ENCODE results near the gene CTIF. TPM values are rescaled to one million over a fixed set of nuclear protein-coding genes. Genes with fewer than 3 reads are reported as not detected.
A peak's percentile ranks its signal among the peaks of the same experiment; 100 is the strongest.

The CTIF gene
- total RNA-seq, 1 donor, result 65.9 TPM

GRCh38 chr18:48493434-48494230 lies 45.2 kb upstream of the CTIF start:
- no peak overlapping the region for H3K4me3 ChIP-seq (ENCODE audit: insufficient read depth, low read length)
- H3K36me3 ChIP-seq (ENCODE audit: insufficient read depth, low read length), result no peaks in the 10 kb centered on the region
- no peak for TF ChIP-seq CTCF (IDR thresholded peaks at IDR 0.05; ENCODE audit: extremely low read depth, low read depth, low read length)
- peak overlapping the region; percentile 23 for H3K4me2 ChIP-seq (ENCODE audit: insufficient read depth, low read length)
- H3K27ac ChIP-seq (ENCODE audit: low read depth, low read length), result no peak overlapping the region
- H3K79me2 ChIP-seq (ENCODE audit: insufficient read depth, low read length), result no peaks in the 10 kb centered on the region
- H4K20me1 ChIP-seq (ENCODE audit: insufficient read depth, low read length), result no peaks in the 10 kb centered on the region
- no peaks in the 10 kb centered on the region for H3K9me3 ChIP-seq (ENCODE audit: low read depth, low read length)
- H2AFZ ChIP-seq (ENCODE audit: low read length), result no peak overlapping the region
- peaks cover 25% of the 10 kb centered on the region for H3K4me1 ChIP-seq (ENCODE audit: insufficient read depth, low read length)
- H3K27me3 ChIP-seq (ENCODE audit: insufficient read depth, low read length), result no peaks in the 10 kb centered on the region
- no peak for DNase-seq (ENCODE audit: insufficient read length, low spot score, missing footprints)

GRCh38 chr18:48497863-48498262 lies 41.0 kb upstream of the CTIF start:
- H3K27me3 ChIP-seq (ENCODE audit: insufficient read depth, low read length), result no peaks in the 10 kb centered on the region
- no peak overlapping the region for H3K4me2 ChIP-seq (ENCODE audit: insufficient read depth, low read length)
- no peaks in the 10 kb centered on the region for H4K20me1 ChIP-seq (ENCODE audit: insufficient read depth, low read length)
- DNase-seq (ENCODE audit: insufficient read length, low spot score, missing footprints), result no peak
- no peaks in the 10 kb centered on the region for H3K36me3 ChIP-seq (ENCODE audit: insufficient read depth, low read length)
- no peaks in the 10 kb centered on the region for H3K79me2 ChIP-seq (ENCODE audit: insufficient read depth, low read length)
- peaks cover 10% of the 10 kb centered on the region for H3K4me1 ChIP-seq (ENCODE audit: insufficient read depth, low read length)
- no peaks in the 10 kb centered on the region for H3K9me3 ChIP-seq (ENCODE audit: low read depth, low read length)
- H2AFZ ChIP-seq (ENCODE audit: low read length), result no peak overlapping the region
- no peak for TF ChIP-seq CTCF (IDR thresholded peaks at IDR 0.05; ENCODE audit: extremely low read depth, low read depth, low read length)
- H3K27ac ChIP-seq (ENCODE audit: low read depth, low read length), result no peak overlapping the region
- no peak overlapping the region for H3K4me3 ChIP-seq (ENCODE audit: insufficient read depth, low read length)

DNA sequence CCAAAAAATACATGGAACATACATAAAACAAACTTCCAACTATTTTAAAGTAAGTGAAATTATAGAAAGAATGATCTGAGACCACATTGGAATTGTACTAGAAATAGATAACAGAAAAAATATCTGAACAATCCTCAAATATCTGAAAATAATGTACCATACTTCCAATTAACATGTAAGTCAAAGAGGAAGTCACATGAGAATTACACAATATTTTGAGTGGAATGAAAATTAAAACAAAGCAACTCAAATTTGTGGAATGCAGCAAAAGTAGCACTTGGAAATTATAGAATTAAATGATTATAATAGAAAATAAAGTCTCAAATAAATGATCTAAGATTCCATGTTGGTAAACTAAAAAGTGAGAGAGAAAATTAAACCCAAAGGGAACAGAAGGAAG lies 38.3 kb upstream of the CTIF start:
- H3K4me2 ChIP-seq (ENCODE audit: insufficient read depth, low read length), result no peak overlapping the region
- no peaks in the 10 kb centered on the region for H3K36me3 ChIP-seq (ENCODE audit: insufficient read depth, low read length)
- no peak for TF ChIP-seq CTCF (IDR thresholded peaks at IDR 0.05; ENCODE audit: extremely low read depth, low read depth, low read length)
- no peak overlapping the region for H3K4me3 ChIP-seq (ENCODE audit: insufficient read depth, low read length)
- no peak for DNase-seq (ENCODE audit: insufficient read length, low spot score, missing footprints)
- no peaks in the 10 kb centered on the region for H3K9me3 ChIP-seq (ENCODE audit: low read depth, low read length)
- no peak overlapping the region for H2AFZ ChIP-seq (ENCODE audit: low read length)
- H4K20me1 ChIP-seq (ENCODE audit: insufficient read depth, low read length), result no peaks in the 10 kb centered on the region
- H3K27me3 ChIP-seq (ENCODE audit: insufficient read depth, low read length), result no peaks in the 10 kb centered on the region
- no peaks in the 10 kb centered on the region for H3K79me2 ChIP-seq (ENCODE audit: insufficient read depth, low read length)
- no peaks in the 10 kb centered on the region for H3K4me1 ChIP-seq (ENCODE audit: insufficient read depth, low read length)
- H3K27ac ChIP-seq (ENCODE audit: low read depth, low read length), result no peak overlapping the region

GRCh38 chr18:48502906-48503305 lies 35.9 kb upstream of the CTIF start:
- no peak overlapping the region for H3K4me3 ChIP-seq (ENCODE audit: insufficient read depth, low read length)
- H3K36me3 ChIP-seq (ENCODE audit: insufficient read depth, low read length), result no peaks in the 10 kb centered on the region
- no peaks in the 10 kb centered on the region for H4K20me1 ChIP-seq (ENCODE audit: insufficient read depth, low read length)
- no peak overlapping the region for H2AFZ ChIP-seq (ENCODE audit: low read length)
- H3K4me1 ChIP-seq (ENCODE audit: insufficient read depth, low read length), result no peaks in the 10 kb centered on the region
- H3K9me3 ChIP-seq (ENCODE audit: low read depth, low read length), result peaks cover 4% of the 10 kb centered on the region
- H3K4me2 ChIP-seq (ENCODE audit: insufficient read depth, low read length), result no peak overlapping the region
- DNase-seq (ENCODE audit: insufficient read length, low spot score, missing footprints), result no peak
- no peak overlapping the region for H3K27ac ChIP-seq (ENCODE audit: low read depth, low read length)
- peaks cover 3% of the 10 kb centered on the region for H3K27me3 ChIP-seq (ENCODE audit: insufficient read depth, low read length)
- no peak for TF ChIP-seq CTCF (IDR thresholded peaks at IDR 0.05; ENCODE audit: extremely low read depth, low read depth, low read length)
- H3K79me2 ChIP-seq (ENCODE audit: insufficient read depth, low read length), result no peaks in the 10 kb centered on the region
